ENCODE results near the gene CRIP2. TPM values are rescaled to one million over a fixed set of nuclear protein-coding genes. Genes with fewer than 3 reads are reported as not detected.

The CRIP2 gene
- total and polyA plus RNA-seq, 10 of the 15 experiments (the other 5 are each of a cell fraction or from before 2014, with no cell fraction given), result 0.04 to 0.62 (median 0.37) TPM; not detected in 5

DNA sequence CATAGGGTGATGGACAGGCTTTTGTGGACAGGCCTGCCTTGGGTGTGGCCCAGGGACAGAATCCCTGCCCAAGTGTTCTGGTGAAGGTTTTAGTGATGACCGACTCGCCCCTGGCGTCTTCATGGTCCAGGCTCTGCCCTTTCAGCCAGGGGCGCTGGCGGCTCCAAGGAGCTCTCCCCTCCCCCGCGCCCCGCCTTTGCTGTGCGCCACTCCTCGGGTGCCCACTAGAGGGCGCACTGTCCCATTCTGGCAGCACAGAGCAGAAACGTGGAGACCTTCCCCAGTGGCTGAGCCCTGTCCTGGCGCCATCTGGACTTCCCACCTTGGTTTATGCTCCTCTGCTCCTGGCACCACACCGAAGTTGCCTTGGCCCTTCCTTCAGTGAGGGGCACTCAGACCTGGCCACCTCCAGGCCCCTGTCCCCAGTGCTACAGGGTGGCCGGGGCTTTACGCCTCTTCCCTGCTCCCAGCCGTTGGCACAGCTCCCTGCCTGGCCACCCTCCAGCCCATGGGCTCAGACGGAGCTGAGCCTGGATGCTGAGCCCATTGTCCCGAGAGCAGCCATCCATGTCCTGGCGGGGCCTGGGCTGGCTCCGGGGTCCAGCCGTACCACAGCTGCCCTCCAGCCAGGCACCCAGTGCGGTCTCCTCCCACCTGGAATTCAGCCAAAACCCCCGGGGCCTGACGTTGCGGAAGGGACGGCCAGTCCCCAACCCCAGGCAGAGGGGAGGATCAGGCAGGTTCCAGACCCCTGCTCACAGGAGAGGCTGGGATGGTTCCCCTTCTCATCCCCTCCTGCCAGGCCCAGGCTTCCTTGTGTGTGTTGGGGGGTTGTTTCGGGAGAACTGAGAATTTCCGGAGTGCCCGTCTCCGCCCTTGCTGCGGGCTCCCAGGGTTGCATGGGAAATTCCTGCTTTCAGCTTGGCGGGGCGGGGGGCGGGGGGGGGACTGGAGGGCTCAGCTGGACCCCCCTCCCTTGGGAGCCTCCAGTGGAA lies 6.5 kb downstream of the CRIP2 start (continued):
- TF ChIP-seq IKZF2 (IDR thresholded peaks at IDR 0.05), result peak; percentile 69 to 82
- TF ChIP-seq MTA2 (IDR thresholded peaks at IDR 0.05; ENCODE audit: low read depth), result 0 out of 2 replicates have a peak, but pooled peaks have one; percentile 43

DNA sequence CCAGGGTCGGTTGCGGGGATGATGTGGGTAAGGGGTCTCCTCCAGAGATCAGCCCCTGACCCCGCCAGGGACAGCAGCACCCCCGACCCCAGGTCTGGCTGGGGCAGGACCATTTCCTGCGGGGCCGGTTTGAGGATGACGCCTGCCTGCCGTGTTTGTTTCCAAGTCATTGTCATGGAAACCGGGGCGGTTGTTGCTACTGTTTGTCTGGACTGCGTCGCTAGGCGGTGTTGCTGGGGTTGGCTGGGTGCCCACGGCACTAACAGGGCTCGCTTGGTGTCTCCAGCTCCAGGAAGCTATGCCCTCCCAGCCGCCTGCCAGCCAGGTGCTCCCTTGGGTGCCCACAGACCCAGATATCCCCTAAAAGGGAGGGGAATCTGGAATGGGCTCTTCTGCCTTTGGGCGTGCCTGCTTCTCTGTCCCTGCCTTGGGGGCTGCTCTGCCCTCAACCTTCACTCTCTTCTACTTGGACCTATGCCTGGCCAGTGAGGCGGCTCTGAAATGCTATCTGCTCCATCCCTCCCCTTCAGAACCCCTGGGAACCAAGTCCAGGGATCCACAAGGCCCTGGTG lies 7.4 kb downstream of the CRIP2 start:
- peak; percentile 69 for ATAC-seq
- under 1% methylated on average over 18 of the region's 18 CpGs for WGBS (ENCODE audit: insufficient coverage, insufficient replicate concordance, low lambda C conversion rate, missing lambda C conversion rate)
- DNase-seq (ENCODE audit: low read depth, low spot score), result peak; percentile 62
- Histone ChIP-seq H3K27me3 (replicated peaks in 1 of 2; ENCODE audit: control insufficient read depth in 2 of 2, insufficient read depth in 2 of 2, low read length in 1 of 2) (peaks cover 0 to 2% of the 10 kb centered on the region in 2 experiments; a peak in 3 of 4 replicates), H3K4me1 (ENCODE audit: control insufficient read depth, insufficient read depth, low read length) (peaks cover 30% of the 10 kb centered on the region), H3K79me2 (ENCODE audit: control insufficient read depth, insufficient read depth, low read length) (no peaks in the 10 kb centered on the region), H3K36me3 (ENCODE audit: control insufficient read depth in 2 of 2, insufficient read depth in 2 of 2, low read length in 1 of 2) (no peaks in the 10 kb centered on the region), H2AFZ (ENCODE audit: control insufficient read depth, low read depth, low read length) (peak overlapping the region; percentile 19), H3K27ac (ENCODE audit: control insufficient read depth, insufficient read depth) (no peak overlapping the region), H3K4me3 (no peak overlapping the region; the same call in 1 of the 2 replicates), H3K9ac (ENCODE audit: control insufficient read depth, insufficient read depth, low read length) (no peak overlapping the region), H3K4me2 (ENCODE audit: control insufficient read depth, insufficient read depth) (peak overlapping the region; percentile 77), H4K20me1 (ENCODE audit: control insufficient read depth, insufficient read depth) (no peaks in the 10 kb centered on the region), H3K9me3 (replicated peaks; ENCODE audit: control insufficient read depth, insufficient read depth, low read length) (no peaks in the 10 kb centered on the region)
- POLR2A ChIA-PET, result interaction anchor here (0.6 to 2.2 kb wide), 3 partner anchors 8 to 83 kb away, joined by 3 to 23 read pairs (median 3); no protein-coding TSS in a partner anchor
- intact Hi-C loops (cut with micrococcal nuclease; ENCODE audit: unreplicated experiment) (loop anchor here (1.0 to 10.0 kb wide), 2 partner anchors 7 to 417 kb away; partner anchors contain the start of gene GPR132), in situ Hi-C loops (cut with MboI) (no loop called here)
- FAIRE-seq, result peak; percentile 95
- SMC1A ChIA-PET (ENCODE audit: uncharacterized antibody, unreplicated experiment), result interaction anchor here (2.4 kb wide), 1 partner anchor 8 kb away, joined by 39 read pairs; the partner anchor contains the start of gene TEDC1
- BruUV-seq (replicated peaks), result no TSS peak
- CTCF ChIA-PET, result interaction anchor here (0.7 to 2.9 kb wide), 9 partner anchors 9 to 112 kb away, joined by 3 to 103 read pairs (median 7); partner anchors contain the start of gene TEDC1
- RAD21 ChIA-PET (ENCODE audit: unreplicated experiment), result interaction anchor here (0.7 to 2.3 kb wide), 5 partner anchors 8 to 115 kb away, joined by 3 to 74 read pairs (median 3); no protein-coding TSS in a partner anchor
- TF ChIP-seq YY1 (IDR thresholded peaks at IDR 0.05; ENCODE audit: low read depth, low read length) (no peak), KLF5 (IDR thresholded peaks at IDR 0.05; ENCODE audit: partially characterized antibody) (peak; percentile 60), RB1 (IDR thresholded peaks at IDR 0.05; ENCODE audit: borderline replicate concordance) (0 out of 2 replicates have a peak, but pooled peaks have one; percentile 33), ATF7 (IDR thresholded peaks at IDR 0.05; ENCODE audit: low read depth) (peak; percentile 77; the same call in 1 of the 2 replicates), GATAD2B (conservative IDR thresholded peaks at IDR 0.05; ENCODE audit: low read depth) (0 out of 2 replicates have a peak, but pooled peaks have one; percentile 26), MEF2B (IDR thresholded peaks at IDR 0.05; ENCODE audit: partially characterized antibody, poor library complexity, severe bottlenecking) (peak; percentile 72), TCF3 (IDR thresholded peaks at IDR 0.05; ENCODE audit: borderline replicate concordance, insufficient read depth, low read depth, low read length) (0 out of 2 replicates have a peak, but pooled peaks have one; percentile 16), IKZF1 (conservative IDR thresholded peaks at IDR 0.05) (peak; percentile 6), CREM (IDR thresholded peaks at IDR 0.05; ENCODE audit: low read depth) (peak; percentile 35; the same call in 1 of the 2 replicates), NR2F1 (conservative IDR thresholded peaks at IDR 0.05) (peak; percentile 70; the same call in 1 of the 2 replicates)
- TF ChIP-seq, protein P1, sequence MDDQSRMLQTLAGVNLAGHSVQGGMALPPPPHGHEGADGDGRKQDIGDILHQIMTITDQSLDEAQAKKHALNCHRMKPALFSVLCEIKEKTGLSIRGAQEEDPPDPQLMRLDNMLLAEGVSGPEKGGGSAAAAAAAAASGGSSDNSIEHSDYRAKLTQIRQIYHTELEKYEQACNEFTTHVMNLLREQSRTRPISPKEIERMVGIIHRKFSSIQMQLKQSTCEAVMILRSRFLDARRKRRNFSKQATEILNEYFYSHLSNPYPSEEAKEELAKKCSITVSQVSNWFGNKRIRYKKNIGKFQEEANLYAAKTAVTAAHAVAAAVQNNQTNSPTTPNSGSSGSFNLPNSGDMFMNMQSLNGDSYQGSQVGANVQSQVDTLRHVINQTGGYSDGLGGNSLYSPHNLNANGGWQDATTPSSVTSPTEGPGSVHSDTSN (IDR thresholded peaks at IDR 0.05; ENCODE audit: insufficient replicate concordance, low read depth, low read length), result peak; percentile 55
- TF ChIP-seq, protein P2, sequence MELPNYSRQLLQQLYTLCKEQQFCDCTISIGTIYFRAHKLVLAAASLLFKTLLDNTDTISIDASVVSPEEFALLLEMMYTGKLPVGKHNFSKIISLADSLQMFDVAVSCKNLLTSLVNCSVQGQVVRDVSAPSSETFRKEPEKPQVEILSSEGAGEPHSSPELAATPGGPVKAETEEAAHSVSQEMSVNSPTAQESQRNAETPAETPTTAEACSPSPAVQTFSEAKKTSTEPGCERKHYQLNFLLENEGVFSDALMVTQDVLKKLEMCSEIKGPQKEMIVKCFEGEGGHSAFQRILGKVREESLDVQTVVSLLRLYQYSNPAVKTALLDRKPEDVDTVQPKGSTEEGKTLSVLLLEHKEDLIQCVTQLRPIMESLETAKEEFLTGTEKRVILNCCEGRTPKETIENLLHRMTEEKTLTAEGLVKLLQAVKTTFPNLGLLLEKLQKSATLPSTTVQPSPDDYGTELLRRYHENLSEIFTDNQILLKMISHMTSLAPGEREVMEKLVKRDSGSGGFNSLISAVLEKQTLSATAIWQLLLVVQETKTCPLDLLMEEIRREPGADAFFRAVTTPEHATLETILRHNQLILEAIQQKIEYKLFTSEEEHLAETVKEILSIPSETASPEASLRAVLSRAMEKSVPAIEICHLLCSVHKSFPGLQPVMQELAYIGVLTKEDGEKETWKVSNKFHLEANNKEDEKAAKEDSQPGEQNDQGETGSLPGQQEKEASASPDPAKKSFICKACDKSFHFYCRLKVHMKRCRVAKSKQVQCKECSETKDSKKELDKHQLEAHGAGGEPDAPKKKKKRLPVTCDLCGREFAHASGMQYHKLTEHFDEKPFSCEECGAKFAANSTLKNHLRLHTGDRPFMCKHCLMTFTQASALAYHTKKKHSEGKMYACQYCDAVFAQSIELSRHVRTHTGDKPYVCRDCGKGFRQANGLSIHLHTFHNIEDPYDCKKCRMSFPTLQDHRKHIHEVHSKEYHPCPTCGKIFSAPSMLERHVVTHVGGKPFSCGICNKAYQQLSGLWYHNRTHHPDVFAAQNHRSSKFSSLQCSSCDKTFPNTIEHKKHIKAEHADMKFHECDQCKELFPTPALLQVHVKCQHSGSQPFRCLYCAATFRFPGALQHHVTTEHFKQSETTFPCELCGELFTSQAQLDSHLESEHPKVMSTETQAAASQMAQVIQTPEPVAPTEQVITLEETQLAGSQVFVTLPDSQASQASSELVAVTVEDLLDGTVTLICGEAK (IDR thresholded peaks at IDR 0.05; ENCODE audit: borderline replicate concordance), result no peak; the same call in 1 of the 2 replicates
